ENCODE results near the gene FRG2C.
"Not testable (repeated sequence)": the region's sequence is repeated elsewhere in the genome, so short reads cannot be mapped to it uniquely, and the experiment has no call there.

FRG2C gene

DNA sequence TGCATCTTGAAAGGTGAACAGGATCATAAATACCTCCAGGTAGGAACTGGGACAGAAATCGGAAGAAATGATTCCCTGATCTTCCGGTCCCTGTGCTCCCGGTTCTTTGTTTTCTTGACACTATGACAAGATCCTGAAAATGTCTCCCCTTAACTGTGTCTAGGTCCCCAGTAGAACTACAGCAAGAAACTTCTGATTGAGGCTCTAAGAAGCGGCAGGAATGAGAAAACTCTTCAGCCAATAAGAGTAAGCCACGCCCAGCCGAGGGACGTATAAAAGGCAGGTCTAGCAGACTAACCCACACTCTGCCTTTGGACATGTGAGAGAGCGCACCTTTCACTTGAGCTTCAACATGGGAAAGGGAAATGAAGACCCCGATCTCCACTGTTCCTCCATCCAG, at the start of gene FRG2C:
Gene FRG2C, plus strand, starts transcription at position 301 of the 400 bp plus-strand sequence. Its CDS starts 52 bp downstream, at position 353.
- DNase-seq (ENCODE audit: low read depth in 2 of 2) = not testable (repeated sequence)

DNA sequence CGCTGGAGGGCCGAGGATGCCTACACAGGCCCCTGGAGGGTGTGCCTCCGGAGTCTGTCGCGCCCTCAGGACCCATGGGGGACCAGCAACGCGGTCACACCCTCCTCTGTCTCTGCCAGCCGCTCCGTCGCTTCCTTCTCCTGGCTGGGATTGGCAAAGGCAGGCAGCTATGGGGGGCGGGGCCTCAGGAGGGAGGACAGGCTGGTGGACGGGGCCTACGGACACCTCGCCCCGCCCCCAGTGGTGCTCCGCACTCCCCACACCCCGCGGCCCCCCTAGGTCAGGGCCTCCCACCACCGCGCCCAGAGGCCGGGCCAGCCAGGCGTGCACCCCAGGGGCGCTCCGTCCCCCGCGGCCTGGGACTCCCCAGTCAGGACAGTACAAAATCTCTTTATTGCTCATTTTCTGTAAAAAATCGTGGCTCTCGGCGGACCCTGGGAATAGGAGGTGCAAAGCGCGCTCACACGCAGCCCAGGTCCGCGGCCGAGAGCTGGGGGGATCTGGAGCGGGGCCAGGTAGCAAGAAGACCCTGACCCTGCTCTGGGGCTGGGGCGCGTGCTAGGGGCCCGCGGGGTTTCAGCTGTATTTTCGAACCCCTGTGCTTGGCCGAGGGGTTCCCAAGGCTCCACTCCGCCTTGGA, 45.3 kb upstream of the FRG2C start:
- not testable (repeated sequence) for DNase-seq (ENCODE audit: low read depth in 2 of 2)

GRCh38 chr3:75619481-75620031, 44.6 kb upstream of the FRG2C start:
- not testable (repeated sequence) for DNase-seq (ENCODE audit: low read depth in 2 of 2)

GRCh38 chr3:75621772-75622171, 42.4 kb upstream of the FRG2C start:
- not testable (repeated sequence) for DNase-seq (ENCODE audit: low read depth in 2 of 2)

GRCh38 chr3:75623656-75624055, 40.5 kb upstream of the FRG2C start:
- DNase-seq (ENCODE audit: low read depth in 2 of 2) = not testable (repeated sequence)

- not testable (repeated sequence) for DNase-seq (ENCODE audit: low read depth in 2 of 2)
Measured at GRCh38 chr3:75630887-75631535, 33.1 kb upstream of the FRG2C start.

DNA sequence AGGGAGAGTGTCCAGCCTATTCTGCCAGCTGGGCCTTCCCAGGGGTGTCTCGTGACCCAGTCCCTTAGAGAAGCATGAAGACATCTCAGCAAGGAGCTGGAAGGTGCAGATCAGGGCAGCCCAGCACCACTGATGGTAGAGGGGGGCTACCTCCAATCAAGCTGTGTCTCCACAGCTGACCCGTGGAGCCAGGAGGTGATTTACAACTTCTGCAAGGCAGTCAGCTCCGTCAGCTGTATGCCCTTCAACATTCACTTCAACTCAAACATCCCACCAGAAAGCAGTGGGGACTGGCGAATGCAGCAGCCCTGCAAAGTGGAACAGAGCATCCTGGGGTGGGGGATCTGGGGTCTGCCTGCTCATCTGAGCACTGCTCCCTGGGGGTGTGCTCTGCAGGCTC, 32.6 kb upstream of the FRG2C start:
- no peak for DNase-seq (ENCODE audit: low read depth in 2 of 2)

DNA sequence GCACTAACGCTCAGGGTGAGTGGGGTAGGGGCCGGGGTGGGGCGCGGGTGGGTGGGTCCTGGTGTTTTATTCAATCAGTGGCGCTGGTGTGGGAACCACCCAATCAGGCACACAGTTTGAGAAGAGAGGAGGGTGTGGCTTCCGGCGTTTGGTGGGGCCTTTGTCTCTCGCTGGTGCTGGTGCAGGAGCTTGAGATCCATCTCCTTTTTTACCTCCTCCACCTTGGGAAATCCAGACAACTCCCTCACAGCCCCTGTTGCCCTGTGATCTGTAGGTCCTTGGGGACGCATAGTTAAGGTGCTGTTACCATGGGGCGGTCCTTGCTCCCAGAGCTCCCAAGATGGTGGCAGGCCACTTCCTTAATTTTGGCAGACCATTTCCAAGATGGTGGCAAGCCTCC, 25.2 kb upstream of the FRG2C start:
- DNase-seq (ENCODE audit: low read depth in 2 of 2) = not testable (repeated sequence)

GRCh38 chr3:75641107-75641517, 23.0 kb upstream of the FRG2C start:
- peak; percentile 48 to 52 for DNase-seq (ENCODE audit: low read depth in 2 of 2)

- peak; percentile 5 to 9 for DNase-seq (ENCODE audit: low read depth in 2 of 2)
Measured at GRCh38 chr3:75643031-75643800, 20.9 kb upstream of the FRG2C start.

DNA sequence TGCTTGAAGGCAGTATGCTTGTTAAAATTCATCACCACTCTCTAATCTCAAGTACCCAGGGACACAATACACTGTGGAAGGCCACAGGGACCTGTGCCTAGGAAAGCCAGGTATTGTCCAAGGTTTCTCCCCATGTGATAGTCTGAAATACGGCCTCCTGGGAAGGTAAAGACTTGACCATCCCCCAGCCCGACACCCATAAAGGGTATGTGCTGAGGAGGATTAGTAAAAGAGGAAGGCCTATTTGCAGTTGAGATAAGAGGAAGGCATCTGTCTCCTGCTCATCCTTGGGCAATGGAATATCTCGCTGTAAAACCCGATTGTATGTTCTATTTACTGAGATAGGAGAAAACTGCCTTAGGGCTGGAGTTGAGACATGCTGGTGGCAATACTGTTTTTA, 18.6 kb upstream of the FRG2C start:
- DNase-seq (ENCODE audit: low read depth in 2 of 2) = not testable (repeated sequence)

GRCh38 chr3:75650191-75650590, 13.9 kb upstream of the FRG2C start:
- no peak for DNase-seq (ENCODE audit: low read depth in 2 of 2)

GRCh38 chr3:75655101-75655904, 8.8 kb upstream of the FRG2C start:
- not testable (repeated sequence) for DNase-seq (ENCODE audit: low read depth in 2 of 2)

DNA sequence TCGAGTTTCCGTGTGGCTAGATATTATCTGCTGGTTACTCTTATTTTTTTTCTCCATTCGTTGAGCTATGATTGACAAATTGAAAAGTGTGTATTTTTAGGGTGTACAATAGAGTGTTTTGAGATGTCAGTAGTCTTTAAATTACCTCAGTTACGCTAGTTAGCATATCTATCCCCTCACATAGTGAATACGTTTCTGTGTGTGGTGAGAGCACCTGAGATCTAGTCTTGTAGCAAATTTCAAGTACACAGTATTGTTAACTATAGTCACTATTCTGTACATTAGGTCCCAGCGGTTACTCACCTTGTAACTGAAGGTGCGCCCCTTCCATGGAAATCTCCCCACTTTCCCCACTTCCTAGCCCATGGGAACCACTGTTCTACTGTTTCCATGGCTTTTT, 8.2 kb upstream of the FRG2C start:
- not testable (repeated sequence) for DNase-seq (ENCODE audit: low read depth in 2 of 2)

DNA sequence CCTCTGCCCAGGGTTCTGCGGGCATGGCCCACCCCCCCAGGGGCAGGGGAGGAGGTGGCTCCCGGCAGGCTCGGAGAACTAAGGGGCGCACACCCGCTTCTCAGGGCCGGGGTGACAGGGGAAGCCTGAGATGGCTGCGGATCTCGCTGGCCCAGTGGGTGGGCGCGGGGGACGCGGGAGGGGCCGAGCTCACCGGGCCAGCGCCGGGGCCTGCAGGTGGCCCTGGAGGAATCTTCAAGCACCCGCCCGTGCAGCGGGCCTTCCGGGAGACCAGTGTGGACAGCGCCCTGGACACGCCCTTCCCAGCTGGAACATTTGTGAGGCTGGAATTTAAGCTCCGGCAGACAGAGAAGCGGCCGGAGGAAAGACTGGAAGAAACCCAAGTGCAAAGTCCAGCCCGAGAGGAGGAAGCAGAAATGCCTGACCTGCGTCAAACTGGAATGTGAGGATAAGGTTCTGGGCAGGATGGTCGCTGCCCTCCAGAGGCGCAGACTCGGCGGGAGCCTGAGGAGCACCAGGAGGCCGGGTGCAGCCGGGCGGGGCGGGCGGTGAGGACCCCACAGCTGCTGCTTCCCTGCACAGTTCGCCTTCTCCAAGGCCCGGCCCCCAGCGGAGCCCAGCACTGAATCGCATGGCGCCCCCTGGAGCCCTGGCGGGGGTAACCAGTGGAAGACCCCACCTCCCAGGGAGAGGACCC, 5.6 kb upstream of the FRG2C start:
- not testable (repeated sequence) for DNase-seq (ENCODE audit: low read depth in 2 of 2)

DNA sequence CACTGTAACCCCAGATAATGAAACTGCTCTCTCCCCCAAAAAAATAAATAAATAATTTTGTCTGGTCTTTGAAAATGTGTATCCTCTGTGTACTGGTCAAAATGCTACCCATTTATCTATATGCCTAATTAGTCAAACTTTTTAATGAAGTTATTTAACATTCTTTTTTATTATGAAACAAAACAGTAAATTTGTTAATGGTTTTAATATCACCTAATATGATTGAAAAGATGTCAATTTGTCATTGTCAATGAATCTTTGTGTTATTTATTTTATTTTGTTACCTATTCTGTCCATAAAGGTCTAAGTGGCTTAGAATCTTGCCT, 5.1 kb upstream of the FRG2C start:
- DNase-seq (ENCODE audit: low read depth in 2 of 2) = not testable (repeated sequence)

DNA sequence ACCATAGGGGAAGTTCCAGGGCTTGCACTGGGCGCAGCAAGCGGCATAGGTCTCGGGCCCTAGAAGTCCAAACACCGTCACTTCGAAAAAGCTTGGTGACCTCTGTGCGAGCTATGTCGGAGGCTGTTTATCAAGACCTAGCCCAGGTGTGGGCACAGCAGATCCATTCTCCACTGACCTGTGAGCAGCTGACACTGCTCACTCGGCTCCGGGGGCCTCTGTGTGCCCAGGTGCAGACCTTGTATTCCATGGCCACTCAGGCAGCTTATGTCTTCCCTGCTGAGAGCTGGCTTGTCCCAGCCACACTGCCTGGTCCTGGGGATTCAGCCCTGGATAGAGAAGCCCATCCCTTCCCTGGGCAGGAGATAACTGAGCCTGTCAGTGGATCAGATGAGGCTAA, 1.5 kb downstream of the FRG2C start:
- not testable (repeated sequence) for DNase-seq (ENCODE audit: low read depth in 2 of 2)

DNA sequence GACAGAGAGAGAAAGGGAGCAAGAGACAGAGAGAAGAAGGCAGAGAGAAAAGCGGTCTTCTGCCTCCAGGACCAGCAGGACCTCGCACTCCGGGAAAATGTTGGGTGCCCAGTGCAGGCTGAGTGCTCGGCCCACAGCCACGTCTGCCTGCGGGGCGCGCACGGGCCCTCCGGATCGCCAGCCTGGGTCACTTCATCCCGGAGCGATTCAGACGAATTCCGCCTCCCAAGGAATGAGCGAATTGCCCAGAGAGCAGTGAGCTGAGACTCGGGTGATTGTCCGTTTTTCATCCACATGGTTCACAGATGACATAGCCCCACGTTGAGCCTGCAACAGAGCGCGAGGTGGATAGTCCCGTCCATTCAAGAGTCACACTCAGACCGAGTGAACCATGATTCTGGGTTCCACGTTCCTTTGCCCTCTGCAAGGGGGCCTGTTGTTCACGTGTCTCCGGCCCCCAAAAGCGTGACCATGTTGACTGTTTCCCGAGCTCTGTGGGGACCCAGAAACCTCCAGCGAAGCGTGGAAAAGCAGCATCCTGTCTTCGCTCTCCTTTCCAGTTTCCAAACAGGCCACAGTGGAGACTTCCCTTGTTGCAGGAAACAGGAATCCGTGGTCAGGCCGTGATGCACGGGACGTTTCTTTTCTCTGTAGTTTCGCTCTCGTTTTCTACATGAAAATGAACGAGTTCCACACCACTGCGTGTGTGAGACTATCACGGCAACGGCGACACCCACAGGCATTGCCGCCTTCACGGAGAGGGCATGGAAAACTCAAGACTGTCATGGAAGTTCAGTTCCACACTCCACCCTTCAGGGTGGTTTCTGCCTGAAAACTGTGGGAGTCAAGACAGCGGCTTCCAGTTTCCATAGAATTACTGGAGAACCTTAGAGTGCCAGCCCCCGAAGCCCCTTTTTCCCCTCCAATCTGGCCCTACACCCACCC, 3.9 kb downstream of the FRG2C start:
- not testable (repeated sequence) for DNase-seq (ENCODE audit: low read depth in 2 of 2)

GRCh38 chr3:75668759-75669347, 4.7 kb downstream of the FRG2C start:
- not testable (repeated sequence) for DNase-seq (ENCODE audit: low read depth in 2 of 2)
